Stimulated activated CD8-positive, alpha-beta memory T cell treated with anti-CD3 and anti-CD28 coated beads, Interleukin-15, amount 100 ng/mL, for 48 hours (primary cell): ENCODE measurements around the gene IGLL5.
A peak's percentile ranks its signal among the peaks of the same experiment; 100 is the strongest.

Experiments used
- DNase-seq, 2 donors: peaks; one replicate each; pipeline ENCODE4 v3.0.0-alpha.2; 2020; ENCODE audit warnings: low read depth in 2 of 2

IGLL5 gene

DNA sequence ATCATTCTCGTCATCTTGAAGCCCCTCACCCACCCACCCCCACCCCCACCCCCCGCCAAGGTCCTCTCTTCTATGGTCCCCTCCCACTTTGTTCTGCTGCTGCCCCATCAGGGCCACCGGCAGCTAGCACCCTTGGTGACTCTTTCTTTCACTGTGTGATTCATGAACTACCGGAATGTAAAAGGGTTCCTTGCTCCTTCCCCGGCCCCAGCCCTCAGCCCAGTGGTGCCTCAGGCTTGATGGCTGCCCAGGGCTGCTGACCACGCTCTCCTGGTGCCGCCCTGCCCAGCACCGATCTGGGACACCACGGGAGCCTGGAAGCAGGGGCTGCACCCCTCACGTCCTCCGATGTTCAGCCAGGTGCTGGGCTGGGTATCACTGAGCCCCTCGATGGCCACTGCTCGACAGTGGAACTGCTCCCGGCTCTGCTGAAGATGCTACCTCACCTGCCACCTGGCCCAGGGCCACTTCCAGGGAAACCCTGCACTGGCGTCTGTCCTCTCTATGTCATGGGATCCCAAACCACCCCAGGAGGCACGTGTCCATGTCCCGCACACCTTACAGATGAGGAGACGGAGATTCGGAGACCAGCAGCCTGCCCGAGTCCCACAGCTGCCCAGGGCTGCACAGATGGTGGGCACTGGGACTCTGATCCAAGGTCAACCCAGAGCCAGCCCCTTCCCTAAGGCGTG is 39.7 kb downstream of the IGLL5 start:
- DNase-seq = no peak

- no peak for DNase-seq
Measured at GRCh38 chr22:22927888-22928665, 40.5 kb downstream of the IGLL5 start.

- peak; percentile 40 to 45 for DNase-seq
Measured at GRCh38 chr22:22928666-22929380, 41.2 kb downstream of the IGLL5 start.

DNA sequence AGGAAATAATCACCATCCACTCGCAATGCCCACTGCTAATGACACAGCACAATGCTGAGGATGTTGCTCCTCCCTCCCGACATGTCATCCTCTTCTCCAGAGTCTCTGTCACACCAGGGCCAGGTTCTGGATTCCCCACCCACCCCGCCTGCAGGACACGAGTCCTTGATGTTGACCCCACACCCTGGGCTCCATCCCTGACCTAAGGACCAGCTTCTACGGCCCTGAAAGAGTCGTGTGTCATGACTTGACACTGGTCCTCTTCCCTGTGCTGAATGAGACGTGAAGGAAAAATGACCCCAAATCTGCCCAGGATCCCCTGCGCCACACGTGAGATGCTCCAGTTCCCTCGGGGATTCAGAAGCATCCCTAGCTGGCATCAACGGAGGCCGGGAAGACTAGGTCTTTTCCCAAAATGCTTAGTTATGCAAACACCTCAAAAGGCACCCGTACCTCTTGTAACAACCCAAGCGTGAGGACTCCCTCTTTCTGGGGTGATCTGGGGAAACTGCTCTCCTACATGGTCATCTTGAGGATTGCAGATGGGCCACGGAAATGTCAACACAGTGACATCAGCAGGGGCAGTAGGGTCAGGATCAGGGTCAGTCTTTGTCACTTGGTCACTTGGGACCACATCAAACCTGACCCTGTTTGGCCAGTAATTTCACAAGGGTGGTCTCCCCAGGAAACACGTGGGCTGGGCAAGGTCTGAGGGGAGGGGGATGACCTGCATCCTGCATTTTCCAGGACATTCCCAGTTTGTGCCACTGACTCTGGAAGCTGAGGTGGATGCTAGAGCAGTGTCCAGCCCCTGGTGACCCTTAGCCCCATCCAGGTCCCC is 42.0 kb downstream of the IGLL5 start:
- DNase-seq = no peak

GRCh38 chr22:22930222-22930497 is 42.5 kb downstream of the IGLL5 start:
- DNase-seq = no peak

DNA sequence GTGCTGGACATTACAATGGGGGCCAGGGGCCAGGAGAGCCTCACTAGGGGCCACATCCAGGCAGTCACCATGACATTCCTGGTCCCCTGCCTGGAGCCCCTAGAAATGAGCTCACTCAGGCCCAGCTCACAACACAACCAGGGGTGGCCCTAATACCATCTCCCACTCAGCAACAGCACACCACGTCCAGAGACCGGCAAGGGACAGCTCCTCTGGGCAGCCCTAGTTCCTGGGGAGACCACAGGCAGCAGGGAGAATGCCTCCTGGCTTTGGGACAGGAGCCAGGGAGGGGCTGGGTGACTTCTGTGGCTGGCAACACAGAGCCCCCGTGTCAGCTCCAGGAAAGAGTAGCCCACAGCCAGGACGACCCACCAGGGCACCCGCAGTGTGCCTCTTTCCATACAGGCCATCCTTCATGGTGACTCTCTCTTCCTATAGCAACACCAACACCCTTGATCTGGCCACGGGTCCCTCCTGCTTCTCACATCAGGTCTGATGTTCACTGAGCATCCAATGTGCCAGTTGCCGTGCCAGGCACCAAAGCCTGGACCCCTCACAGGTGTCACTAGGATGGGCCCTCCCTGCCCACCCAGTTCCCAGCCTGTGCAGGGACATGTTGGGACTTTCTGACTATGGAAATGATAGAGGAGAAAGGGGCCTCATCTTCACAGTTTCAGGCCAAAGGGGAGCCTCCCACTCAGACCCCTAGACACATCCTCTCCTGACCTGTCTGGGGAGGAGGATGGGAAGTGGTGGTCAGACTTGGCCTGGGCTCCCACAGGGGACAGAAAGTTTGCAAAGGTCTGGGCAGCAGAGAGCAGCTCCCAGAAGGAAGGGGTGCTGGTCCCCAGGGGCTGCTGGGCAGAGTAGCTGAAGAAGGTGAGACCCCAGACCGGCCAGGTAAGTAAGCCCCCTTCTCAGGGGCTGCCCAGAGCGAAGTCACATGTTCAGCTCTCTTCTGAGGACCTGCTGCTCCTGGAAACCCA is 43.2 kb downstream of the IGLL5 start:
- no peak for DNase-seq

- DNase-seq = no peak
Measured at GRCh38 chr22:22931557-22932270, 44.1 kb downstream of the IGLL5 start.

DNA sequence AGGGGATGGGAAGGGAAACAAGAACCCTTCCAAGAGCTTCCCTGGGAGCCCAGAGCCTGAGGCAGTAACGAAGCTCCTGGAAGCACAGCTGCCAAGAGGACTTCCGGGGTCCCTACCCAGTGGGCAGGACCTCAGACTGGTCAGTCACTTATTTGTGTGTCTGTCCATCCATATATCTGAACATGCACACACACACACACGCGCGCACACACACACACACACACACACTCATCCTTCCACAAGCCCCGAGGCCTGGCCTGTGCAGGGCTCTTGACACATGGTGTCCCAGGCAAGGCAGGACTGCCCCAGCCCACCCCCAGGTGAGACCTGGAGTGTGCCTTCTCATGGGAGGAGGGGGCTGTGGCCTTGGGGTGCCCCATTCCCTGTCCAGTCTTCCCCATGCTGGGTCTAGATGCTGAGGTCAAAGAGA is 44.9 kb downstream of the IGLL5 start:
- DNase-seq = no peak

GRCh38 chr22:22933100-22933806 is 45.6 kb downstream of the IGLL5 start:
- no peak for DNase-seq

- no peak for DNase-seq
Measured at GRCh38 chr22:22933807-22934542, 46.4 kb downstream of the IGLL5 start.

DNA sequence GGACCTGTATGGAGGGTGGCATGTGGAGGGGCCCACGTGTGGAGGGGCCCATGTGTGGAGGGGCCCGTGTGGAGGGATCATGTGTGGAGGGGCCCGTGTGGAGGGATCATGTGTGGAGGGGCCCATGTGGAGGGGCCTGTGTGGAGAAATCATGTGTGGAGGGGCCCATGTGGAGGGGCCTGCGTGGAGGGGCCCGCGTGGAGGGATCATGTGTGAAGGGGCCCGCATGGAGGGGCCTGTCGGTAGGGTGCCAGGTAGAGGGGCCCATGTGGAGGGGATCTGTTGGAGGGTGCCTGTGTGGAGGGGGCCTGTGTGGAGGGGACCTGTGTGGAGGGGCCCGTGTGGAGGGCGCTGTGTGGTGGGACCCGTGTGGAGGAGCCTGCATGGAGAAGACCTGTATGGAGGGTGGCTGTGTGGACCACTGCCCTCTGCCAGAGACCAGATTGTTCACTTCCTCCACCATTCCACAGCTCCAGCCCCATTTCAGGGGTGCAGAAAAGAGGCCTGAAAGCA is 47.0 kb downstream of the IGLL5 start:
- DNase-seq = no peak

DNA sequence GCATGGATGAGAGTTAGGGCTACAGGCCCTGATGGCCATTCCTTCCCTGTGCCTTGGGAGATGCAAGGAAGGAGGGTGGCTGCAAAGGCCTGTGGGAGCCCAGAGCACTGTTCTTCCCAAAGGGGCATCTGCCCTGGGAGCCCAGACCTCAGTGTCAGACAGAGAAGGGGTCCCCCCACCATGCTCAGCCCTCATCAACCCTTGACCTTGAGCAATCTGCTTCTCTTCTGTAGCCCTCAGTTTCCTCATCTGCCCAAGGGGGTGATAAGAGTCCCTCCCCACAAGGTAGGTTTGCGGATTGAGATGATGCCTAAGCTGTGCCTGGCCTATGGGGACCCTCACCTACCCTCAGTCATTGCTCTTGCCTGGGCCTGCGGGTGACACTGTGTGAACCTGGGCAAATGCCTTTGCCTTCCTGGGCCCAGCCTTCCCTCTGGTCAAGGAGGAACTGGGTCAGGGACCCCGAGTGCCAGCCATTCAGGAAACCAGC is 47.5 kb downstream of the IGLL5 start:
- DNase-seq = no peak

- peak in 1 of 2 donors; percentile 30 for DNase-seq
Measured at GRCh38 chr22:22935546-22936157, 48.0 kb downstream of the IGLL5 start.

GRCh38 chr22:22936180-22936914 is 48.7 kb downstream of the IGLL5 start:
- no peak for DNase-seq

DNA sequence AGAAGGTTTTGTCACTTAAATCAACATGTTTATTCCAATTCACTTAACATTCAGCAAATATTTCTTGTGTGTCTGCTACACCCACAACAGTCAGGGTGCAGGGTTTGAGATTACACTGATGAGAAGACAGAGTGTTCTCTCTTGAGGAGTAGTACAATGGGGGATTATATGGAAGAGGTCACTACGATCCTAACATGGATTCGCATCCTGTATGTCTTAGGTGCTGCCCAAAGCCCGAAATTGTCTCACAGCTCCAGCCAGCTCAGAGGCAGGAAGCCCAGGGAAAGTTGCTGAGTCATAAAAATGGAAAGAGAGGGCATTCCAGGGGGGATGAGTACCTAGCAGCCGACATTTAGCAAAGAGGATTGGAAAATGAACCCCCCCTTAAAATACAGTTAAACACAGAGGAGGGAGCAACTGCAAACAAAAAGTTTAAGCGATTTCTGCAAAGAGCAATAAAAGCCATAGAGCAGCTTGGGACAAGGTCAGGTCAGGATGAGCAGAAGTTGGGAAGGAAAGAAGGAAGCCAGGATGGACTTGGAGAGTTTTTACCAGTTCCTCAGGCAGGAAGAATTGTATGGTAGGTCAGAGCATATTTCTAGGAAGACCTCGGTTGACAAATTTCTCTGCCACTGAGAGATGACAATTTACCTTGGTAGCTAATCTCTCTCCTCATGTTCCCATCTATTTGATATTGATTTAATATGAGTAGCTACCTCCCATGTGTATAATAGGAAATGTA is 49.5 kb downstream of the IGLL5 start:
- DNase-seq = no peak

DNA sequence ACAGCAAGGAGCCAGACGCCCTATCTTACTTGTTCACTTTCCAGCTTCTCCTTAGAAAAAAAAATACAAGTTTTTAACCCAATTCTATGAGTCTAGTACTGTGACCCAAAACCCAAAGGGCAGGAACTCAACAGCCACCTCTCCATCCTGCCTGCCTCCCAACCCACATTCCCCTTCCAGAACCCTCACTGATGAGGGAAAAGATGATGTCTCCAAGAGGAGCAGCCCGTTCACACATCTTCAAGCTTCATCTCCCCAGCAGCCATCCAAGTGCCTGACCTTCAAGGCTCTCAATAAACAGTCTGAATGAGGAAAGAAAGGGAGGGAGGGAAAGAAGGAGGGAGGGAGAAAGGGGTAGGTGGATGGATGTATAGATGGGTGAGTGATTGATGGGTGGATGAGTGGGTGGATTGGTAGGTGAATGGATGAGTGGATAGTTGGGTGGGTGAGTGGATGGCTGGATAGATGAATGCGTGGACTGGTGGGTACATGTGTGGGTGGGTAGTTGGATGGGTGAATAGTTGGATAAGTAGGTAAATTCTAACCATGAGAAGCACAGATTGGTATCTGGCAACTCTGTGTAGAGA is 50.4 kb downstream of the IGLL5 start:
- no peak for DNase-seq
